WERI-Rb-1 (cell line): ENCODE data around the gene ITIH2.
"Not testable (repeated sequence)": the region's sequence is repeated elsewhere in the genome, so short reads cannot be mapped to it uniquely, and the experiment has no call there.

Experiments
- DNase-seq: peaks from one replicate; pipeline ENCODE4 v3.0.0-alpha.2; 2020
- H3K27ac ChIP-seq: fragments of 250-450 bp; sonication (Bioruptor Pico); 2 replicates; pipeline ENCODE4 v1.5.1; 2020; ENCODE audit warnings: mild to moderate bottlenecking, moderate library complexity
- H3K27me3 ChIP-seq: fragments of 250-450 bp; sonication (Bioruptor Pico); 2 replicates; pipeline ENCODE4 v1.5.1; 2021; ENCODE audit warnings: mild to moderate bottlenecking, low read depth, moderate library complexity; ENCODE audit not compliant: insufficient read depth, severe bottlenecking
- H3K36me3 ChIP-seq: fragments of 250-450 bp; sonication (Bioruptor Pico); 2 replicates; pipeline ENCODE4 v1.5.1; 2020; ENCODE audit warnings: mild to moderate bottlenecking, moderate library complexity
- H3K4me3 ChIP-seq: 2 replicates; pipeline ENCODE4 v1.5.1; 2011; ENCODE audit warnings: low read depth, mild to moderate bottlenecking, control low read depth, low read length
- H3K9me3 ChIP-seq: fragments of 250-450 bp; sonication (Bioruptor Pico); 2 replicates; pipeline ENCODE4 v1.5.1; 2021; ENCODE audit warnings: mild to moderate bottlenecking, moderate library complexity; ENCODE audit not compliant: severe bottlenecking
- TF ChIP-seq, protein P1 (sequence below): IDR thresholded peaks from 2 replicates; pipeline ENCODE4 v1.5.1; 2011; ENCODE audit warnings: low read depth, mild to moderate bottlenecking, control low read depth, inconsistent platforms, low read length

Gene ITIH2

DNA sequence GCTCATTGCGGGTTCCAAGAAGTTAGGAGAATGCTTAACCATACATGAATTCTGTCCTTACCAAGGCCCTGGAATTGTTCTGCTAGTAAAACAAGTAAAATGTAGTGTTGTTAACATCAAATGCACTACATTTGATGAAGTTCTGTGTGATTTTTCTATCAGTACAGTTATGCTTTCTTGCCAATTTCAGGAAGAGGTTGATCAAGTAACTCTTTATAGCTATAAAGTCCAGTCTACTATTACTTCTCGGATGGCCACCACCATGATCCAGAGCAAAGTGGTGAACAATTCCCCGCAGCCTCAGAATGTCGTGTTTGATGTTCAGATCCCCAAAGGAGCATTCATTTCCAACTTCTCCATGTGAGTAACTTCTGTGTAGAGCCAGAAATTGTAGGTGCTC, 5.7 kb downstream of the ITIH2 start:
- H3K4me3 ChIP-seq, result no peak overlapping the region
- peaks cover 4% of the 10 kb centered on the region for H3K27me3 ChIP-seq
- H3K9me3 ChIP-seq, result no peaks in the 10 kb centered on the region
- TF ChIP-seq, protein P1, sequence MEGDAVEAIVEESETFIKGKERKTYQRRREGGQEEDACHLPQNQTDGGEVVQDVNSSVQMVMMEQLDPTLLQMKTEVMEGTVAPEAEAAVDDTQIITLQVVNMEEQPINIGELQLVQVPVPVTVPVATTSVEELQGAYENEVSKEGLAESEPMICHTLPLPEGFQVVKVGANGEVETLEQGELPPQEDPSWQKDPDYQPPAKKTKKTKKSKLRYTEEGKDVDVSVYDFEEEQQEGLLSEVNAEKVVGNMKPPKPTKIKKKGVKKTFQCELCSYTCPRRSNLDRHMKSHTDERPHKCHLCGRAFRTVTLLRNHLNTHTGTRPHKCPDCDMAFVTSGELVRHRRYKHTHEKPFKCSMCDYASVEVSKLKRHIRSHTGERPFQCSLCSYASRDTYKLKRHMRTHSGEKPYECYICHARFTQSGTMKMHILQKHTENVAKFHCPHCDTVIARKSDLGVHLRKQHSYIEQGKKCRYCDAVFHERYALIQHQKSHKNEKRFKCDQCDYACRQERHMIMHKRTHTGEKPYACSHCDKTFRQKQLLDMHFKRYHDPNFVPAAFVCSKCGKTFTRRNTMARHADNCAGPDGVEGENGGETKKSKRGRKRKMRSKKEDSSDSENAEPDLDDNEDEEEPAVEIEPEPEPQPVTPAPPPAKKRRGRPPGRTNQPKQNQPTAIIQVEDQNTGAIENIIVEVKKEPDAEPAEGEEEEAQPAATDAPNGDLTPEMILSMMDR, result no peak
- H3K27ac ChIP-seq, result no peak overlapping the region
- no peaks in the 10 kb centered on the region for H3K36me3 ChIP-seq
- DNase-seq, result no peak

- TF ChIP-seq, protein P1, result no peak
- H3K27ac ChIP-seq, result no peak overlapping the region
- peaks cover 4% of the 10 kb centered on the region for H3K27me3 ChIP-seq
- no peaks in the 10 kb centered on the region for H3K36me3 ChIP-seq
- DNase-seq, result no peak
- H3K4me3 ChIP-seq, result no peak overlapping the region
- H3K9me3 ChIP-seq, result no peaks in the 10 kb centered on the region
Measured at GRCh38 chr10:7710446-7710845, 7.3 kb downstream of the ITIH2 start.

- not testable (repeated sequence) for DNase-seq, H3K9me3 ChIP-seq, H3K4me3 ChIP-seq, H3K36me3 ChIP-seq, H3K27ac ChIP-seq, H3K27me3 ChIP-seq
Measured at GRCh38 chr10:7711075-7711474, 8.0 kb downstream of the ITIH2 start.

GRCh38 chr10:7715515-7715914, 12.4 kb downstream of the ITIH2 start:
- TF ChIP-seq, protein P1, result no peak
- no peak overlapping the region for H3K27ac ChIP-seq
- peaks cover 4% of the 10 kb centered on the region for H3K27me3 ChIP-seq

GRCh38 chr10:7717767-7718166, 14.7 kb downstream of the ITIH2 start:
- H3K36me3 ChIP-seq, result no peaks in the 10 kb centered on the region
- H3K9me3 ChIP-seq, result no peaks in the 10 kb centered on the region
- H3K27ac ChIP-seq, result no peak overlapping the region
- H3K4me3 ChIP-seq, result no peak overlapping the region
- no peak for DNase-seq
- TF ChIP-seq, protein P1, result no peak
- H3K27me3 ChIP-seq, result peaks cover 9% of the 10 kb centered on the region

More at GRCh38 chr10:7715515-7715914, 12.4 kb downstream of the ITIH2 start:
- Histone ChIP-seq H3K36me3 (no peaks in the 10 kb centered on the region), H3K4me3 (no peak overlapping the region), H3K9me3 (no peaks in the 10 kb centered on the region)
- DNase-seq, result no peak

DNA sequence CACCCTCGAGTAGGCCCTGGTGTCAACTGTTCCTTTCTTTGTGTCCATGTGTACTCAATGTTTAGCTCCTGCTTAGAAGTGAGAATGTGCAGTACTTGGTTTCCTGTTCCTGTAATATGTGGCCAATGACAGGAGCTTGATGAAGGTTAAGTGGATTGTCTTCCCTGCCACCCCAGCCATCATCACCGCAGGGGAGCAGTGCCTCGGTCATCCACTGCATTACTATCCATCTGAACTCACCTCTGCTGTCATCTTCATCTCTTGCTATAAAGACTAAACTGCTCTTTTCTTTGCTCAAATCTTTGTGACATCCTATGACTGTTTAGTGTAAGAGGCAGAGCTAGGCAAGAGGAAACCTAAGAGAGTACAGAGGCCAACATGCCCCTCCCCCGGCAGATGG, 15.6 kb downstream of the ITIH2 start:
- Histone ChIP-seq H3K4me3 (no peak overlapping the region), H3K9me3 (no peaks in the 10 kb centered on the region), H3K36me3 (no peaks in the 10 kb centered on the region), H3K27me3 (peaks cover 6% of the 10 kb centered on the region), H3K27ac (no peak overlapping the region)
- TF ChIP-seq, protein P1, result no peak
- no peak for DNase-seq
